DMS79 (cell line): ENCODE results near the gene MIXL1.
"Not testable (repeated sequence)": the region's sequence is repeated elsewhere in the genome, so short reads cannot be mapped to it uniquely, and the experiment has no call there.

Experiments used
- DNase-seq: peaks from one replicate; lab custom pipeline; 2025; lab: John Stamatoyannopoulos, UW

The MIXL1 gene

DNA sequence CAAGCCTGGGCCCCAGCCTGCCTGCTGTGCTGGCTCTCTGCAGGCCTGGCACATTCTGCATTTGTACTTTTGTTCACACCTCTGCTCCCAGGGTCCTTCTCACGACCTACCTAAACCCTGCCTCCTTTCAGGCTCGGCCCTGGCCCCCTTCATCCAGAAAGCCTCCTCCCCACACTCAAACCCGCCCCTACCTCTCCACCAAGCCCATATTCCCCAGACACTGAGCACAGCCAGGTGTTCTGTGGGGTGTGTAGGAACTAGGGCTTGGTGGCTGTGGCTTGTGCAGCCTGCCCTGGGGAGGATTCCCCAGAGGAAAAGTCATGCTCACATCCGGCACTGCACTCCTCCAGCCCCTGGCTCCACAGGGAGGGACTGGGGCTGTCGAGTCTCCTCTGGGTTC, 8.2 kb upstream of the MIXL1 start:
- DNase-seq = no peak

DNA sequence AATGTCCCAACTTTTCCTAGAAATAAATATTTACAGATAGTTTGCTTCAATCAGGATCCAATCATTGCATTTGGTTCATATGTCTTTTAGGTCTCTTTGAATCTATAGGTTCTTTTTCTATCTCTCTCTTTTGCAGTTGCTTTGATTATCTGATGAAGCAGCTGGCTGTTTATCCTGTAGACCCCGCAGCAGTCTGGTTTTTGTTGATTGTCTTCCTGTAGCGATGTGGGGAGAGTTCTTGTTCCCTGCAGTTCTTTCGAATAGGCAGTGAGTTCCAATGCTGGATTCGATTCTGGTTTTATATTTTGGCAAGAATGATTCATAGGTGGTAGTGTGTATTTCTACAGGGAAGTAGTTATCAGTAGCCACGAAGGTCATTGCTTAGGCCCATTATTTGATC, 7.4 kb upstream of the MIXL1 start:
- DNase-seq = no peak

DNA sequence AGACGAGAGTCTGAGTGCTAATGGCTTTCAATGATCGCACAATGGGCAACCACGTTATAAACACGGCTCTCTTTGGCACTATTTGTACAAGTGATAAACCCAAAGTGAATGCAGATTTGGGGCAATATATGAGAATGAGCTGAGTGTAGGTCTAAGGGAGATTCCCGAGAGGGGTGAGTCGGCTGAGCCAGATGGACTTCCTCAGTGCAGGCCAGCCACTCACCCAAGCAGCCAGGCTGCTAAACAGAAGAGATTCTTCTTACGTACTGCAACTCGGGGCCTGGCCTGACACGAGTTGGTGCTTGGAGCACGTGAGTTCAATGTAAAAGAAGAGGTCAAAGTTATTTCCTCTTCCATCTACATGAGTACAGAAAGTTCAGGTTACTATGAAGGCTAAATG, 6.2 kb upstream of the MIXL1 start:
- DNase-seq = no peak

DNA sequence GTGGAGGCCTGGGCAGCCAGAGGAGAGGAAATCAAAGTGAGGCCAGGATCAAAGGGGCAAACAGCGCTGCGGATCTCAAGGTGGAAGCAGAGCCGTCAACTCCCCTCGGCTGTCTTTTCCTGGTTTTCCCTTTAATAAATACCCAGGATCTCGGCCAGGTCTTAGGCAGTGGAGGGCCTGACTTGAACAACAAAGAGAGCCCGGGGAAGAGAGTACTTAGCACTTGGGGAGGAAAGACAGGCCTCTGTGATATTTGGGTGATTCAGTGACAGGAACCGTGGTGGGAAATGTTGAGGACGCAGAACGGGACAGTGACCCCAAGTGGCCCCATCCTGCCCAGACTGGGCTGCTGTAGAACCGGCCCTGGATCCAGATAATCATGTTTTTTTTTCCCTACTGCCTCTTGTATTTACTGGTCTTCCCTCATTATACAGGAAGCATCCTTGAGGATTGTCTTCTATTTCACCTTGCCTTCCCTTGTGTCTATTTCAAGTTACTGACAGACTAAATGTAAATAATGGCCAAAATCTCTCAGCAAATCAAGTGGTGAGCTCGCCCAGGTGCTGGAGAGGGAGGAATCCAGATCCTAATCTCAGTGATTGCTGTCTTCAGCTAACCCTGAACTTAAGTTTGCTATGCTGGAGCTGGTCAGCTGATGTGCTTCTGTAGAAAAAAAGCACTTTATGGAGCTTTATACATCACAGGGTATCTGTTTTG, 2.8 kb upstream of the MIXL1 start:
- no peak for DNase-seq

DNA sequence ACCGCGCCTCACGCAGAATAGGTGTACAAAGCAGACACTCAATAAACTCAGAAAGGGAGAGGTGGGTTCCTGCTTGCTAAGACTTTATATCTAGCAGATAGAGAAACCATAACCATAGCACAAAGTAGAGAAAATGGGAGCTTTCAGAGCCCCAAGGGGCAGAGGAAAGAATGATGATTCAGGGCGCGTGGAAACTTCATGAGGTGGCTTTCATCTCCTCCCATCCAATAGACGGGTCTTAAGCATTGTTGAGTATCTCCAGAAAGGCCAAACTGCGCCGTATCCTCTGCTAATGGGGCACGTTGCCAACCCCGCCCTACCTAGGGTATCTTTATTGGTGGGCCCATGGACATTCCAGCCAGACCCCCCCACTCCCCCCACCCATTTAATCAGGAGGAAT, 778 bp upstream of the MIXL1 start:
- DNase-seq = no peak

DNA sequence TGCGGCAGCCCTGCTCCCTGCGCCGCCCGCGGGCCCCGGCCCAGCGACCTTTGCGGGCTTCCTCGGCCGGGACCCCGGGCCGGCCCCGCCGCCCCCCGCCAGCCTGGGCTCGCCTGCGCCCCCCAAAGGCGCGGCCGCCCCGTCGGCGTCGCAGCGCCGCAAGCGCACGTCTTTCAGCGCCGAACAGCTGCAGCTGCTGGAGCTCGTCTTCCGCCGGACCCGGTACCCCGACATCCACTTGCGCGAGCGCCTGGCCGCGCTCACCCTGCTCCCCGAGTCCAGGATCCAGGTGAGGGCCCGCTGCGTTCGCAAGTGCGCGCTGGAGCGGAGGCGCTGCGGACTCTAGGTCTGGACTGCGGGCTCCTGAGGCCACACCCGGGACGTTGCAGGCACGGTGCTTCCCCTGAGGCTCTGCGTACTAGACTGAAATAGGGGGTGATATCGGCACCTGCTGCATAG, 351 bp downstream of the MIXL1 start:
- DNase-seq = peak; percentile 25

DNA sequence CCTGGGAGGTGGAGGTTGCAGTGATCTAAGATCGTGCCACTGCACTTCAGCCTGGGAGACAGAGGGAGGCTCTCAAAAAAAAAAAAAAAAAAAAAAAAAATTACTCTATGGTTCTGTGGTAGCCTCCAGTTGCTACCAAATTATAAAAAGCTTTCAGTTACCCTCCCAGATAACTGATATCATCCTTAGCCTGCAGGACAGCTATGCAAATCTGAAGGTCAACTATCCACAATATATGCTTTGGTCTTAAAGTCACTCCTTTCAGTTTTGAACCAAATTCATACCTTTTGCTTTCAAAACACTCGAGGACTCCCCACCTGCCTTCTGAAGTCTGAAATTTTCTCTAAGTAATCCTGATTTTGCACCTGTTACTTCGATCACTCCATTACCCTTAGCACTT, 3.1 kb downstream of the MIXL1 start:
- DNase-seq = no peak

DNA sequence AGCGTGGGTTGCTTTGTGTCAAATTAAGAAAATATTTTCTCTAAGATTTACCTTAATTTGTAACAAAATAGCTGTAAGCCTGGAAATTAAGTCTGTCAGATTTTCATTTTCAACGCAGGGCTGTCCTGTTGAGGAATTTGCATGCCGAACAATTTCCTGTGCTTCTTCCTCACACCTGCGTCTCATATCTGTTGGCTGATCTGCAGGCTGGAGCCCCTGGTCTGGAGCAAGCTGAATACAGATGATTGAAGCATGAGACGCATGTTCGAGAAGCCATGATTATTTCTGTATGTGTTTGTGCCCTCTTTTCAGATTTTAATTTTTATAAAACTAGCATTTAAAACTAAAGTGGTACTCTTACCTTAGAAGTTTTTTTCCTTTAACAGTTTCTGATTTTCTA, 9.8 kb downstream of the MIXL1 start:
- no peak for DNase-seq

DNA sequence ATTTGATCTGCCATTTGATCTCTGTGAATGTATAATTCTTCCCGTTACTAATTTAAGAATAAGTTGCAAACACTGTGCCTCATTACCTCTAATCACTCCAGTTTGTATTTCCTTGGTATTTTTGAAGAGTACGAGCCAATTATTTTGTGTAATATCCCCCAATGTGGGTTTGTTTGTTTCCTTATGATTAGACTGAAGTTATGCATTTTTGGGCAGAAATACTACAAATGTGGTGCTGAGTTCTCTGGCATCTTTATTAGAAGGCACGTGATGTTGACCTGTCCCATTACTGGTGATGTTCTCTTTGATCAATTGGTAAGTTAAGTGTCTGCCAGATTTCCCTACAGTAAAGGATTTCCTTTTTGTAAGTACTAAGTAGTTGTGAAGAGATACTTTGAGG, 10.3 kb downstream of the MIXL1 start:
- no peak for DNase-seq

DNA sequence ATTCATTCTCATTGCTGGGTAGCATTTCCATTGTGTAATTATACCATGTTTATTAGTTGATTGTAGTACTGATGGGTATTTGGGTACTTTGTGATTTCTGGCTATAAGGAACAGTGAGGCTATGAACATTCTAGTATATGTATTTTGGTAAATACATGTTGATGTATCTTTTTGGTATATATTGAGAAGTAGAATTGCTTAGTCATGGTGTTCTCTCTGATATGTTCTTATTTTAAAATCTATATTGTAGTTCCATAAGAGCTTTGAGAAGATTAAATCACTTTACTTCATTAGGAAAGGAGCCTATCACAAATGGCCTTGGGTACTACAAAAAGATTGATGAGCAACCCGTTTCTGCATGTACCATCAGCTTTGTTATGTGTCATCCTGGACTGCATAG, 13.4 kb downstream of the MIXL1 start:
- DNase-seq = no peak

DNA sequence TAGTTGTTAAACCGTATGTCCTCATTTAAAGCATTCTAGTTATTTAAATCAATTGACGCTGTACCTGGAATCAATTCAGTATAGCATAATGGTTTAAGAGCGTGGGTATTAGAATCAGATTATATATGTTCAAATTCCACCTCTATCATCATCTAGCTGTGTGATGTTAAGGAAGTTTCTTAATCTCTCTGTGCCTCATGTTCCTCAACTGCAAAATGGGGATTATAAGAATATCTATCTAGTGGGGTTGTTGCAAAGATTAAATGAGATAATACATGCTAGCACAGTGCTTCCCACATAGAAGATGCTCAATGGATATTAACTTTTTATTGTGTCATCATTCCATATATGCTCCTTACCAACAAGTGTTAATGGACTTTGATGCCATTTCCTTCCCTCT, 16.0 kb downstream of the MIXL1 start:
- no peak for DNase-seq

DNA sequence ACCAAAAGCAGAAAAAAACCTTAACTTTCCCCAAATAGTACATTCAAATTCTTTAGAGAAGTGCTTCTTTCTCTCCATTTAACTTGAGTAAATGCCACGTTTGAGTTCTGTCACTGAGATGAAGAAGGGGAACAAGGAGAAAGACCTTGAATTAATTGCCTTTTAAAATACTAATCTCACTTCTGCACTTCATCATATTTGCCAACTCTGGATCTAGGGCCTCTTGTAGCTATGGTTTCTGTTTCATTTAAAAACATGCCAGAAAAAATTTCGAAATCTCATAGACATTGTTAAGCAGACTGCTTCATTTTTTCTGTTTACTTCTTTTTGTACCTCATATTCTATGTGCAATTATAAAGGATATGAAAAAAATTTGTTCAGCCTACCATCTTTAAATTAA, 24.6 kb downstream of the MIXL1 start:
- no peak for DNase-seq

DNA sequence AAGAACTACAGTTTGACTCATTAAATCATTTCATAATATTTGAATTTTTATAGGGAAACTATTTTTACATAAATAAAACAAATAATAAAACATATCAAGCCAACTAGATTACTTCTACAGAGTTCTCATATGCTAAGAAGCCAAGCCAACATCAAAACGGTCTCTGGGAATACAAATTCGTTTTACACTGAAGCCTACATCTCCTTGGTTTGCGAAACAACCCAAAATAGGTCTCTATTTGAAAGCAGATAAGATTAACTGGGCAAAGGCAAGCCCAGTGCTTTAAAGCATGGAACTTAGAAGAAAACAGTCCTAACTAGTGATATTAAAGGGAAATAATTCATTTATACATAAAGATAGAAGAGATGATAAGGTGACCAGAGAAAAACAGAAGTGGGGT, 25.3 kb downstream of the MIXL1 start:
- no peak for DNase-seq

DNA sequence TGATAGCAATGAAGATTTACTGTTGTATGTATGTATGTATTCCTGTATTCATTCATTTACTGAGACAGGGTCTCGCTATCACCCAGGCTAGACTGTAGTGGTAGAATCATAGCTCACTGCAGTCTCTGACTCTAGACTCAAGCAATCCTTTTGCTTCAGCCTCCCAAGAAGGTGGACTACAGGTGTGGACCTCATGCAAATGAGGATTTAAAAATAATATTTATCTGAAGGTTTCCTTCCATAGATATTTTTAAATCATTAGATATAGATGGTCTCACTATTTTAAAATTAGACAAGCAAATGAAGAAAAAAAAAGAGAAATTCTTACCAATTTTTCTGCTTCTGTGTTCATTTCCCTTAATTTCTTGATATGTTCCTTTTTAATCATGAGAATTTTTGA, 27.0 kb downstream of the MIXL1 start:
- DNase-seq = no peak

DNA sequence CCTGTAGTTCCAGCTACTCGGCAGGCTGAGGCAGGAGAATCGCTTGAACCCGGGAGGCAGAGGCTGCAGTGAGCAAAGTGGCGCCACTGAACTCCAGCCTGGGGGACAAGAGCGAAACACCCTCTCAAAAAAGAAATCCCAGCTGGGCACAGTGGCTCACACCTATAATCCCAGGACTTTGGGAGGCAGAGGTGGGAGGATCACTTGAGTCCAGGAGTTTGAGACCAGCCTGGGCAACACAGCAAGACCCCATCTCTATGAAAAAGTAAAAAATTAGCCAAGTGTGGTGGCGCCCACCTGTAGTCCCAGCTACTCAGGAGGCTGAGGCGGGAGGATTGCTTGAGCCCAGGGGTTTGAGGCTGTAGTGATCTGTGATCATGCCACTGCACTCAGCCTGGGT, 29.4 kb downstream of the MIXL1 start:
- DNase-seq = not testable (repeated sequence)

DNA sequence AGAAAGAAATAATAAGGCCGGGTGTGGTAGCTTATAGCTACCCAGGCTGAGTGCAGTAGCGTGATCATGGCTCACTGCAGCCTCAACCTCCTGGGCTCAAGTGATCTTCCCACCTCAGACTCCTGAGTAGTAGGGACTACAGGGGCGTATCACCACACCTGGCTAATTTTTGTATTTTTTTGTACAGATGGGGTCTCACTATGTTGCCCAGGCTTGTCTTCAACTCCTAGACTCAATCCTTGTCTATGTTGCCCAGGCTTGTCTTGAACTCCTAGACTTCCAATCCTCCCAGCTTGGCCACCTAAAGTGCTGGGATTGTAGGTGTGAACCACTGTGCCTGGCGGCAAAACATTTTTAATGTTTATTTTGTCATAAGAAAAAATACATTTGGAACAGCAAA, 30.5 kb downstream of the MIXL1 start:
- DNase-seq = no peak

DNA sequence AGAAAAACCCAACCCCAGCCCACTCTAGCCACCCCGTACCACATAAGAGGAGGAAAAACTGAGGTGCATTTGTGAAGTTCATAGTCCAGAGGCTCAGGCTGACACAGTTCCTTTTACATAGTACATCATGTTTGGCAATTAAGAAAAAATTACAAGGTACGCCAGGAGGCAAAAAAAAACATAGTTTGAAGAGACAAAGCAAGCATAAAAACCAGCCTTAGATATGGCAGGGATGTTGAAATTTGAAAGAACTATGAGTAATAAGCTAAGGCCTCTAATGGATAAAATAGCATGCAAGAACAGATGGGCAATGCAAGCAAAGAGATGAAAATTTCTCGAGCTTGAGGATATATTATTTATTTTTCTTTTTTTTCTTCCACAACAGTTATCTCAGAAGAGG, 31.9 kb downstream of the MIXL1 start:
- no peak for DNase-seq

DNA sequence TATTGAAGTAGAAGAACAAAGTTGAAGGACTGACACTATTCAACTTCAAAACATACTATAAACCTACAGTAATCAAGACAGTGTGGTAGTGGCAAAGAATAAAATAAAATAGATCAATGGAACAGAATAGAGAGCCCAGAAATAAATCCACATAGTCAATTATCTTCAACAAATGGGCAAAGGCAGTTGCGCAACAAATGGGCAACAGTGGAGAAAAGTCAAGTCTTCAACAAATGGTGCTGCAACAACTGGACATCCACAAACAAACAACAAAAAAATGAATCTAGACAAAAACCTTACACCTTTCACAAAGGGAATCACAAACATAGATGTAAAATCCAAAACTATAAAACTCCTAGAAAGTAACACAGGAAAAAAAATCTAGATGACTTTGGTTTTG, 38.4 kb downstream of the MIXL1 start:
- DNase-seq = no peak

DNA sequence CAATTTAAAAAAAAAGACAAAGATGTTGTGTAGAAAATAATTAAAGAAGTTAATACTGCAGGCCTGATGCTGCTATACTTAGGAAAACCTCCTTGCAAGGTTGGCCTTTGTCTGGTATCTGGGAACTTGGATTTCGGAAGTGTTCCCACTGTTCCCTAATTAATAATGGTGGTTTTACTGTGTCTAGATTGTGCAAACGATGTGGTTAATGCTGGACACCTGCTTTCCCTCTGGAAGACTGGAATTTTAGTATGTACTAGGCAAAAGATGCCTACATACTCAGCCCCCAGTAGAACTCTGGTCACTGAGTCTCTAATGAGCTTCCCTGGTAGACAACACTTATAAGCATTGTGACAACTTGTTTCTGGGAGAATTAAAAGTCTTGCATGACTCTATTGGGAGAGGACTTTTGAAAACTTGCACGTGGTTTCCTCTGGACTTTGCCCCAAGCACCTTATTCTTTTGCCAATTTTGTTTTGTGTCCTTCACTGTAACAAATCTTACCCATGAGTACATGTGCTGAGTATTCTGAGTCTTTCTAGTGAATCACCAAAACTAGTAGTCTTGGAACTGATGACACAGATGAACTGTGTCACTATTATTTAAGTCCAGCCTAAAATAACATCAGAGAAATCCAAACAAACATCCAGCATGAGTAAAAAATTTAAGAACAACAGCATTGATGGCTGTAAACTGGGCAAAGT, 45.1 kb downstream of the MIXL1 start:
- no peak for DNase-seq

DNA sequence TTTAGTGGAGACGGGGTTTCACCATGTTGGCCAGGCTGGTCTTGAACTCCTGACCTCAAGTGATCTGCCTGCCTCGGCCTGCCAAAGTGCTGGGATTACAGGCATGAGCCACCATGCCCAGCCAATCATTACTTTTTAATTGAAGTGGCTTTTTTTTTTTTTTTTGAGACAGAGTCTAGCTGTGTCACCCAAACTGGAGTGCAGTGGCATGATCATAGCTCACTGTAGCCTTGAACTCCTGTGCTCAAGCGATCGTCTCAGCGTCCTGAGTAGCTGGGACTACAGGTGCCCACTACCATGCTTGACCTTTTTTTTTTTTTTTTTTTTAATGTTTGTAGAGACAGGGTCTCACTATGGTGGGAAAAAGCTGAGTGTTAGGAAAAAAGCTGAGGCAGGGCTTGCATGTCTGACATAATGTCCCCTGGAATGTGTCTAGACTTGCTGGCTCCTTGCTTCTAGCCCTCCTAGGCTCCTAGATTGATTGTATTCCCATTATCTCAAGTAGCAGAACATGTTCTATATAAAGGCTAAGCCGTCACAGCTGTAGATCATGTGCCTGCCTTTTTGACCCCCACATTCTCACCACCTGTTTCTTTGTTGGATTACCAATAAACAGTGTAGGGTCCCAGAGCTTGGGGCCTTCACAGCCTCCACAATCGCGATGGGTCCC, 48.9 kb downstream of the MIXL1 start:
- DNase-seq = peak; percentile 3

DNA sequence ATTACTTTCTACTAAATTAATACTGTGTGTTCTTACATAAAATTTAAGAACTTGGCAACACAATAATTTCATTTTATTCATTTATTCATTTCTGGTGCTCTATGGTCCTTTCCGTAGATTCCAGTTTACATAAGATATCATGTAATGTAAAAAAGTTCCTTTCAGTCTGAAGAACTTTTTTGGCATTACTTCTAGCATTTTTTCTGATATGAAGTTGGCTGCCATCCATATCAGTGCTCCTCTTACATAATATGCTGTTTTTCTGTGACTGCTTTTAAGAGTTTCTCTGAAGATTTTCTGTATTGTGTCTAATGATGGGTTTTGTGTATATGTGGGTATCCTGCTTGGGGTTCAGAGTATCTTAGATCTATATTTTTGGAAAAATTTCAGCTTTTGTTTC, 50.7 kb downstream of the MIXL1 start:
- no peak for DNase-seq

DNA sequence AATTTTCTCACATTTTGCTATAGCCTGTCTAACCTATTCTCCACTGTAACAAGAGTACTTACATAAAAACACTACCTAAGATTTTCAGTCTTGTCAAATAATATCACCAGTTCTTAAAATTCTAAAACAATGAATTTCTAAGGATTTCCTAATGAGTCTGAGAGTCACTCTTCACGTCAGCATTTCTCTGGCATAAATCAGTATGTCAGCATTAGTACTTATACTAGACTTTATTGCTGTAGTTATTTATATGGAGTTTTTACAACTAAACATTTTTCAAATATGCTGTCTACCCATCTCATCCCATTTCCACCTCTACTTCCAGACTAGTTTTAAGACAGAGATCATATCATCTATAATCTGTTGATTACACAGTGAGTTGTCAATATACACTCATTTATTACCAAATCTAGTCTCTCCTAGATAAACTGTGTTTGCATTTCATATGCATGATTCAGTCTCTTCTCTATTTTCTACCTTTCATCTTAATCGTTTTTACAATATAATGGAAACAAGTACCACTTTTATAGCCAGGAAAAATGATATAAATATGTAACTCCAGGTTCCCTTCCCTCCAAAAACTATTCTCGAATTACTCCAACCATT, 52.7 kb downstream of the MIXL1 start:
- no peak for DNase-seq
